SK-N-DZ (cell line): ENCODE data around the gene NSUN2.
"Not testable (repeated sequence)": the region's sequence is repeated elsewhere in the genome, so short reads cannot be mapped to it uniquely, and the experiment has no call there.

Source experiments
- DNase-seq: peaks from one replicate; pipeline ENCODE4 v3.0.0-alpha.2; 2015; ENCODE audit warnings: low spot score

Gene NSUN2

GRCh38 chr5:6583049-6583880, 49.6 kb downstream of the NSUN2 start:
- peak; percentile 25 for DNase-seq

DNA sequence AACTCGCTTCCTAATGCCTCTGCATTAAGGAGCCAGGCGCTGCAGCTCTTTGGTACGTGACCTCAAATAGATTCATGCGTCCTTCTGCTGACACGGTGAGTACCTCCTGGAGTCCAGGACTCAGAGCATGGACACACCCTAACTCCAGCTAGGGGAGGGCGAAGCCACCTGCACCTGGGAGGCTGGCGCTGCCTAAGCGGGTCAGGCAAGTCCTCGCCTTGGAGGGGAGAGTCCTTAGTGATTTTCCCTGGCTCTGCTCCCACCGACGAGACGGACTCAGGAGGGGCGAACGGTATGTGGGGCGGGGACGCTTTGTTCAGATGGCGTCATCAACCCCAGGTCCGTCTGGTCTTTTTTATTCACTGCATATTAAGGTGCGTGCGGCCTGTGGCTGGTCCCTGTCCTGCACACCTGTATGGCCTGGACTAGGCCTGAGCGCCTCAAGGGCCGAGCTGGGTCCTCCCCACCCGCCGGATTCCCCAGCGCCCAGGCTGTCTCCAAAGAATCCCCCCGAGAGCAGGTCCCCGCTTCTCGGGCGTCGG, 50.3 kb downstream of the NSUN2 start:
- DNase-seq, result no peak

DNA sequence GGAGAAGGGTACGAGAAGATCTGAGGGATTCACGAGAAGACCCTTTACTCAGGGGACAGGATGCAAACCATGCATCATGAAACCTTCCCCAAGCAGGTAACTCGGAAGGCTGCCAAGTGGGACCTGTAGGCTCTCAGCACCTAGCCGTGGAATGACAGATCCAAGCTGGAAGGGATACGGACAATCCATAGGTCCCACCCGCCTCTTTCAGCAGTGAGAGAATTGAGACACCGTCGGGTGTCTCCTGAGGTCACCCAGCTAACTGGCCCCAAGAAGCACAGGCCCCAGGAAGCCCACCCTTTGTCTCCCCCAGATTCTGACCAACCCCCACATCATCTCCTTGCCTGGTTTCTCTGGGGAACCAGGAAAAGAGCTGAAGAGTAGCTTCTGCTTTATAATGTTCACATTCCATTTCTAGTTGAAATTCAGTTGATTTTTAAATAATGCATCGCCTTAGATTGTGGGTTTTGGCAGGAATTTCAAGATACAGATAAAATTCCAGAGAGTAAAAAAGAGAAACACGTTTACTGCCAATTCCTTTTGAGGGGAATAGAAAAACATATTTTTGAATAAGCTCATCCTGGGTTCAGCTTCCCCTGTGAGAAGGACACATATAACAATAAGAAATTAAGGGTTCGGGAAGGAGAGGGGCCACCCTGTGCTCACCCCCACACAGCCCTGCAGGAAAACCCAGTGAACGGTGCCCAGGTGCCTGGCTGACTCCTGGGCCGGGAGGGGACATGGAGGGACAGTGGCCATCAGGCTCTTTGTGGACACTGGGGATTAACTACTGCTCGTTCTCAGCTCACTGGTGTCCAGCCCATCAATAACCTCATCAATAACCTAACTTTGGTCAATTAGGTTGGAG, 51.1 kb downstream of the NSUN2 start:
- DNase-seq, result no peak

DNA sequence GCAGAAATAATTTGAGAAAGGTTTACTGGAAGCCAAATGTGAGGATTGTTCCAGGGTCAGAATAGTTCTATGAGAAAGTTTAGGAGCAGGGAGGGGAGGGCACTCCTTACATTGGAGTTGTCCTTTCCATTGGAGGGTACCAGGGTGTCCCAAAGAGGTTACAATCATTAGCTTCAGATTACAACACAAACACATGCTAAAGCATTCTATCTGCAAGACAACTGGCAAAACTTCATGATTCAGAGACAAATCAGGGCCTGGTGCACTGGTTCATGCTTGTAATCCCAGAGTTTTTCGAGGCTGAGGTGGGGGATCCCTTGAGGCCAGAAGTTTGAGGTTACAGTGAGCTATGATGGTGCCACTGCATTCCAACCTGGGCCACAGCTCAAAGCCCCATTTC, 51.8 kb downstream of the NSUN2 start:
- DNase-seq, result no peak

DNA sequence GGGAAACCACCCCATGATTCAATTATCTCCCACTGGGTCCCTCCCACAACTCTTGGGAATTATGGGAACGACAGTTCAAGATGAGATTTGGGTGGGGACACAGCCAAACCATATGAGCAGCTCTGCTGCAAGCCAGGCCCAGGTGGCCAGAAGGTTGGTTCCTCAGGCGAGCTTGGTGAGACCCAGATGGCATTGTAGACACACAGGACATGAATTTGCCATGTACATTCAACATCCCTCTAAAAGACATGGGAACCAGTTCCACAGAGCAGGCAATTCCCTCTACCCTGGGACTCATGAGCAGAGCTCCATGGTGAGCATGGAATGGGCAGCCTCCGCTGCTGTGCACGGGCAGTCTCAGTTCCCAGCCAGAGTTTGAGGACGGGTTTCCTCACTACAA, 53.3 kb downstream of the NSUN2 start:
- no peak for DNase-seq

DNA sequence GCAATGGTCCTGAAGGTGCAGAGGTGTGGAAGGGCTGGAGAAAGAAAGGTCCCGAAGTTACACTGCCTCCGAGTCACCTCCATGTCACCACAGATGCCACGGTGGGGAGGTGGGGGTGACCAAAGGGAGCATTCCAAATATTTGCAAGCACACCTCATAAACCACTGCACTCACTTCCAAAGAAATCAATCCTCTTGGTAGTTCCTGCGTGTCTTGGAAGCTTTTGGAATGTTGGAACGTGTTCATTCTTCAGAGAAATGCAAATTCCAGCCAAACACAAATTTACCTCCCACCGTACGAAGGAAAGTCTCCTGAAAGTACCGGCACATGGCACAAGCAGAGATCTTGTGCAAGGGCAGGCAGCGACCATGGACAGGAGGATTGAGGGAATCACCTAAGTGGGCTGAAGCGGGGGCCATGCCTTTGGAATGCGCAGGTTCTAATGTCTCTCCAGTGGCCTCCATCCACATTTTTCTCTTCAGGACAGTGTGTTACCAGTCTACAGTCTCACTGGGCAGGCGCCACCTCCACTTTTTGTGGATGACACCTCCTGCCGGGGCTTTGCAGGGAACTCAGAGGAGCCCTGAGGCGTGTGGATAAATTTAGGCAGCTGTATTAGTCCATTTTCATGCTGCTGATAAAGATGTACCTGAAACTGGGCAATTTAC, 54.0 kb downstream of the NSUN2 start:
- DNase-seq, result no peak

- peak; percentile 66 for DNase-seq
These were observed 55.9 kb downstream of the NSUN2 start for GRCh38 chr5:6576861-6577501.

DNA sequence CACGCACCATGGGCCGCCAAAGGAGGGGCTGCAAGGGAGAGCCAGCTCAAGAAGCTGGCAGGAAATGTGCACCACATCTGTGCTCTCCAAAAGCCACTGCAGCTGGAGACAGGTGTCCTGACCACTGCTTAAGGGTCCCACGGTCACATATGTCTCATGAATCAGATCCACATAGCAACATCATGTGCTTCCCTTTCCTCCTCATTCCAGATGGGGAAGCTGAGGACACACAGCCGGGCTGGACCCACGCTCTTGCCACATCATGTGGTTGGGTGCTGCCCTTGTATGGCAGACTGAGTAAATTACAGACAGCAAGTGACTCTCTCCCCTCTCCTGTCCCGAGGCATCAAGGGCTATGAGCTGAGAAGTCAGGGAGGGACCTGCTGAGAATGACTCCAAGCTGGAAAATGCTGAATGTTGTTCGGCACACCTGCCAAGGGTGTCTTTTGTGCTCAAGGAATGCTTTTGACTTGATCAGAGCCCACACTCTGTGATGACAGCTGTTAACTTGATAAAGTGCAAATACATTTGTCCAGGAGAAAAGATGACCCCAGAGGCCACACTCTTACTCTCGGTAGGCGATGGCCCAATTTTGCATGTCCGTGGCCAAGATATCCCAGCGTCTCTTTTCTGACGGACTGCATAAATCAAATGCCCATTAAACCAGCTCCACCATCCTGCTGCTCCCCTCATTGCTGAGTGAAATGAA, 58.2 kb downstream of the NSUN2 start:
- peak; percentile 29 for DNase-seq

DNA sequence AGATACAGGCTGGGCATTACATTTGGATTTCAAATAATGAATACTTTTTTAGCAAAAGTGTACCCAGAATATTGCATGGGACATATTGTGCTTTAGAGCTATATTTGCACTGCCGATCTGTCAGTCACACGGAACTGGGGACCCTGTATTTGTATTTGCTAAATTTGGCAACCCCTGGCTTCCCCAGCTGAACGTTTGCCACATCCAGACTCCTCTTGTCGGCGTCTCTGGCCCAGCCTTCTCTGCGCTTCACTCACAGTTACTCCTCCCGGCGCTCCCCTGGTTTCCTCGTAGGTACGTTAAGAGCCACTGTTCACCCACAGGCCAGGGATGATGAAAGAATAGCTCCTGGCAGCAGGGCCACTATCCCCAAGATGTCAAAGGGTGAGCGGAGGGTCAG, 58.7 kb downstream of the NSUN2 start:
- DNase-seq, result no peak

GRCh38 chr5:6573651-6574101, 59.2 kb downstream of the NSUN2 start:
- DNase-seq, result no peak

- DNase-seq, result no peak
These were observed 59.9 kb downstream of the NSUN2 start for GRCh38 chr5:6572825-6573380.

DNA sequence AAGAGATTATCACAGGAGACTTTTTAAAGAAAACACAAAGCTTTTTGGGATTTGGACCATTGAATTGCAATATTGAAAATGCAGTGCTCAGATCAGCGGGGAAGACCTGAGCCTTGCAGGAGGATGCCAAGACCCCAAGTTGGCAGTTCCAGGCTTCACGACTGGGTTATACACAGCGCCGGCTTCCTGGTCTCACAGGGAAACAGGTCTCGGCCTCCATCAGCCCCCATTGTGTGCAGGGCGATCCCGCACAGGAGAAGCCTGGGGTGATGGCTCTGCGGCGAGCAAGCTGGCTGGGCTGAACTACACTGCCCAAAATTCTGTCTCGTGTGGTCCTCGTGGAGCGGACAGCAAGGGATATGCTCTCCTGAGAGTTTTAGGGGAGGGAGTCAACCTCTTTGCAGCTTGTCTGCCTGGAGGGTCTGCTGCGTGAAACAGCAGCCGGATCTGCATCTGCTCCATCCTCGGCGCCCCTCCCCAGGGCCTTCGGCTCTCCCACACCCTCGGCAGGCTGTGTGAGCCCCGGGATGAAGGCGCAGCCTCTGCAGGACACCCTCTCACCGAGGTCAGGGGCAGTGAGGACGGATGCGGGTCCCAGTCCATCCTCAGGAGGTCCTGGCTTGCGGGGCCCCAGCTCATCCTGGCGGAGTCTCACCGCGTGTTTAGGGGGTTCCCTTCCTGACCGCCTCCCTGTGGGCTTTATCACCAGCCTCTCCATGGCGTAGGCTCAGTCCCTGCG, 60.6 kb downstream of the NSUN2 start:
- DNase-seq, result no peak

DNA sequence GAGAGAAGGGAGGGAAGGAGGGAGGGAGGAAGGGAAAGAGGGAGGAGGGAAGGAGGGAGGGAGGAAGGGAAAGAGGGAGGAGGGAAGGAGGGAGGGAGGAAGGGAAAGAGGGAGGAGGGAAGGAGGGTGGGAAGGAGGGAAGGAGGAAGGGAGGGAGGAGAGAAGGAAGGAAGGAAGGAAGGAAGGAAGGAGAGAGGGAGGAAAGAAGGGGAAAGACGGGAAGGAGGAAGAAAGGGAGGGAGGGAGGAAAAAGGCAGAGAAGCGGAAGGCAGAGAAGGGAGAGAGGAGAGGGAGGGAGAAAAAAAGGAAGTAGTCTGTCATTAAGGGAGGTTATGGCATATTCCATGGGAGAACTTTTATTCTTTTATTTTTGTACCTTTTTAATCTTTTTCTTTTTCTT, 61.2 kb downstream of the NSUN2 start:
- not testable (repeated sequence) for DNase-seq

DNA sequence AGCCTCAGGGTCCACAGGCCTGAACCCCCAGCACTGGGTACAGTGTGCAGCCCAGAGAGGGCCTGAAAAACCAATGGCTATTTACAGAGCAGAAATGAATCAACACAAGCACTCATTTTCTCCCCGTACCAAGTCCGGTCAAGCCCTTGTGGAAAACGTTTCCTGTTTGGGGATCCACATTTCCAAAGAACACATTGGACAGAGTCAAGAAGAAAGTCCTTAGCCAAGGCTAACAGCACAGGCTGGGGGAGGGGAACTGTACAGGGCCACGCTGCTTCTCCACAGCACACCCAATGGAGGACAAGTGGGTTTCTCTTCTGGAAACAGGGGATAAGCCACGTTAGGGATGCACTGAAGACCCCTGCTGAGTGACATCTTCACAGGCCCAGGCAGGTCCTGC, 62.3 kb downstream of the NSUN2 start:
- DNase-seq, result no peak

GRCh38 chr5:6568889-6569288, 64.0 kb downstream of the NSUN2 start:
- no peak for DNase-seq

GRCh38 chr5:6568383-6568782, 64.5 kb downstream of the NSUN2 start:
- DNase-seq, result peak; percentile 52

- DNase-seq, result no peak
These were observed 65.0 kb downstream of the NSUN2 start for GRCh38 chr5:6567835-6568234.

DNA sequence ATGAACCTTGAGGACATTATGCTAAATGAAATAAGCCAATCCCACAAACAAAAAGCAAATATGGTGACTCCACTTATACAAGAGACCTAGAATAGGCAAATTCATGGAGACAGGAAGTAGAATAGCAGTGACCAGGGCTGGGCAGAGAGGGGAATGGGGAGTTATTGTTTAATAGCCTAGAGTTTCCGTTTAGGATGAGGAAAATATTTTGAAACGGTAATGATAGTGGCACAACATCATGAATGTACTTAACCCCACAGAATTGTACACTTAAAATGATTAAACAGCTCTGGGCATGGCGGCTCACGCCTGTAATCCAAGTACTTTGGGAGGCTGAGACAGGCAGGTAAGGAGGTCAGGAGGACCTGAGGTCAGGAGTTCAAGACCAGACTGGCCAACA, 65.8 kb downstream of the NSUN2 start:
- DNase-seq, result no peak

GRCh38 chr5:6565492-6565891, 67.4 kb downstream of the NSUN2 start:
- DNase-seq, result no peak
